Activated effector memory CD4-positive, alpha-beta T cell treated with anti-CD3 and anti-CD28 coated beads, Interleukin-2, amount 50 U/mL, for 16 hours (primary cell): ENCODE data around the gene MGAT3.
A peak's percentile ranks its signal among the peaks of the same experiment; 100 is the strongest.

Experiments
- DNase-seq: peaks from one replicate; pipeline ENCODE4 v3.0.0-alpha.2; 2020

Gene MGAT3

DNA sequence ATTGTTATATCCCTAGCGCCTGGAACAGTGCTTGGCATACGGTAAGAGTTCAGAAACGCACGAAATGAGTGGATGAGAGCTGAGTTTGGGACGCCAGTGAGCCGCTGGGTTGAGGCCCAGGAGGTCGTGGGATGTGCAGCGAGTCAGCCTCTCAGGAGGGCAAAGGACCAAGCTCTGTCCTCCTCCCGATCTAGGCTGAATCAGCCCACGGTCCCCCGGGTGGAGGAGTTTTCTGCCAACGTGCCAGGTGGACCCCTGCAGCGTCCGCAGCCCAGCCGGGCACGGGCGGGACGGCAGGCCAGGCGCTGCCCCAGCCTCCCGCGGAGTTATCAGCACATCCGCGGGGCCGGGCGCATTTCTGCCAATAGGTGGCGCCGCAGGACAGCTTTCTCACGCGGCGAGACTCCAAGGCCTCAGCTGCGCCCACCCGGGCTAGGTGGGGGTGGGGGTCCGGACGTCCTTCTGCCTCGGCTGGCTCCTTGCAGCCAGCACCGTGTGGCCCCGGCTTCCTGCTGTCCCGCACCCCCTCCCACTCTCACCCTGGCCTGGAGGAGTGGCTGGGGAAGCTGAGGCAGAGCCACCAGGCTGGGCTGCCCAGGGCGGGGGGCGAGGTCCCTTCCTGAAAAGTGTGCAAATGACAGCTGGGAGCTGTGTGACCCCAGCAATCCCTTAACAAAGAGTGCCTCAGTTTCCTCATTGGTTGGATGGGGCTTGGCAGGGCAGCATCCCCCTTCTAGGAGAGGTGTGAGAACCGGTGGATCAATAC is 78.0 kb downstream of the MGAT3 start:
- peak; percentile 94 for DNase-seq

DNA sequence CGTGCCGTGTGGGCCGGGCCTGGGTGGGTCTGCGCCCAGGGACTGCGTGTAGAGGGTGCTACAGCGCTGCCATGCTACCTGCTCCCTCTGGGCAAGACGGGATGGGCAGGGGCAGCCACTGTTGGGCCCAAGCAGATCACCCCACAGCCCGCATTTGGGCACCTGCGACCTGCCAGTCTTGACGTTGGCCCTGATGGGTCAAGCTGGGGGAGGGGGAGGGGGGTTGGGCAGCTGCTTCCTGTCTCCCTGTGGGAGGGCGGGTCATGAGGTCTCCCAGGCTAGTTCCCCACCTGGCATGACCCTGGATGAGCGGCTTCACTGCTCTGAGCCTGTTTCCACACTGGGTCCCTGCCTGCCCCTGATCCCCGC is 78.5 kb downstream of the MGAT3 start:
- no peak for DNase-seq

DNA sequence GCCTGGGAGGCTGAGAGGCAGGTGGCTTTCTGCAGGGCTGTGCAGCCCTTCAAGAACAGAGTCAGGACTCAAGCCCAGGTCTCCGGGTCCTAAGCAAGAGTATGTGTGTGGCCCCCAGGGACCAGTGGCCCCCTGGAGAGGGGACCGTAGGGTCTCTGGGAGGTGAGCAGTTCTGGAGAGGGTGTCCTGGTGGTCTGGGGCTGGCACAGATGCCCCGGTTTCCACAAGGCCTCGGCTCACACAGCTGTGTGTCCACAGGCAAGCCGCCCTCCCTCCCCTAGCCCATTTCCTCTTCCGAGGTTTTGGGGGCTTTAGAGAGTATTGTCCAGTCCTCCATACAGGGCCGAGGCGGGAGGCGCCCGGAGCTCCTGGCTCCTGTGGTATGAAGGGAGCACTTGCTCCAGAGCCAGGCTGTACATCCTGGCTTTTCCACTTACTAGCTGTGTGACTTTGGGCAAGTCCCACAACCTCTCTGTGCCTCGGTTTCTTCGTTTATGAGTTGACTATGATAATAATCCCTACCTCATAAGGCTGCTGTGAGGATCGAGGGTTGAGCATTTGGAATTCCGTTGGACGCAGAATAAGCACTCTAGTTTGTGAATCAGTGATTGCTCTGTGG is 79.1 kb downstream of the MGAT3 start:
- no peak for DNase-seq

DNA sequence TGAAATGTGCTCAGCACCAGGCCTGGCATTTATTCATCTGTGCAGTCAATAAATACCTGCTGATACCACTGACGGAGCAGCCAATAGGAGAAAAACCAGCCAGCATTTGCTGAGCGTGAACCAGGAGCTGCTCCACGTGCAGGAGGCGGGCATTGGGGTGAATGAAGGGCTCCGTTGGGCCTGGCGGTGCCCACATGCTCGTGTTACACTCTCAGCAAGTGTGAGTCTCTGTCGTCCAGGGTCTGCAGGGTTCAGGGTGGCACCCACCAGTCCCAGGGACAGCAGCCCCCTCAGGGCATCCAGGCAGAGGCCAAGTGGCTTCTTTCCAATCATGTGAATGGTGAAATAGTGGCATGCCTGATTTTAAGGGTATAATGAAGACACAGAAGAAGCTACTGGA is 79.9 kb downstream of the MGAT3 start:
- no peak for DNase-seq

DNA sequence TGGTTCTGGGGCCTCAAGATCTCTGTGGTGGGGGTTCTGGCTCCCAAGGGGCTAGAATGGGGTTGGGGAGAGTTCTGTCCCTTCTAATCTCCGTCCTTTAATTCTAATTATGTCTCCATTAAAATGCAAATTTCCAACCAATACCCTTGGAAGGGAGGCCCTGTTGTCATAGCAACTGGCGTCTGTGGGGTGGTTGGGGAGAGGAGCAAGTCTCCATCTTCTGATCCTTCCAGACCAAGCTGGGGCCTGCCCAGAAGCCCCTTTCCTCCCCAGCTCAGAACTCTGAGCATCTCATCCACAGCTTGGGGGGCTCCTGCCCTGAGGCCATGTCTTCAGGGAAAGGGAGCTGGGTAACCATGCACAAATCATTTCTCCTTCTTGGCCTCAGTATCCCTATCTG is 81.2 kb downstream of the MGAT3 start:
- no peak for DNase-seq
